Measurements from ENCODE around the gene ZNF41.

The ZNF41 gene

GRCh38 chrX:47482512-47483305, at the start of gene ZNF41:
TSS of gene ZNF41 (minus strand) at chrX:47483222. CDS start at chrX:47467481, 15,741 bp downstream.
- Histone ChIP-seq H3K27ac (peak within 1 kb of the TSS; percentile 94), H3K4me3 (ENCODE audit: low read depth, low read length) (peak within 1 kb of the TSS; percentile 66), H3K27me3 (replicated peaks) (no peaks in the 10 kb centered on the region), H3K36me3 (replicated peaks) (no peaks in the 10 kb centered on the region)
- DNase-seq, result peak; percentile 62
- in situ Hi-C loops (cut with HindIII; ENCODE audit: low pct_ligation_motif_present, low sequenced_read_pairs), result no loop called here
- TF ChIP-seq CTCF (IDR thresholded peaks at IDR 0.05; ENCODE audit: low read depth, low read length, missing control alignments), result no peak

GRCh38 chrX:47530049-47530448, 47.0 kb upstream of the ZNF41 start:
- Histone ChIP-seq H3K27me3 (replicated peaks) (no peaks in the 10 kb centered on the region), H3K27ac (no peak overlapping the region), H3K36me3 (replicated peaks) (no peaks in the 10 kb centered on the region), H3K4me3 (ENCODE audit: low read depth, low read length) (no peak overlapping the region)
- DNase-seq, result no peak
- in situ Hi-C loops (cut with HindIII; ENCODE audit: low pct_ligation_motif_present, low sequenced_read_pairs), result no loop called here
- no peak for TF ChIP-seq CTCF (IDR thresholded peaks at IDR 0.05; ENCODE audit: low read depth, low read length, missing control alignments)

- TF ChIP-seq CTCF (IDR thresholded peaks at IDR 0.05; ENCODE audit: low read depth, low read length, missing control alignments), result no peak
- H3K4me3 ChIP-seq (ENCODE audit: low read depth, low read length), result no peak overlapping the region
- no peaks in the 10 kb centered on the region for H3K36me3 ChIP-seq (replicated peaks)
- no peaks in the 10 kb centered on the region for H3K27me3 ChIP-seq (replicated peaks)
- no peak for DNase-seq
- H3K27ac ChIP-seq, result no peak overlapping the region
- in situ Hi-C loops (cut with HindIII; ENCODE audit: low pct_ligation_motif_present, low sequenced_read_pairs), result no loop called here
These were observed 46.5 kb upstream of the ZNF41 start for GRCh38 chrX:47529548-47529947.

- Histone ChIP-seq H3K36me3 (replicated peaks) (no peaks in the 10 kb centered on the region), H3K27me3 (replicated peaks) (no peaks in the 10 kb centered on the region), H3K4me3 (ENCODE audit: low read depth, low read length) (peak overlapping the region; percentile 57), H3K27ac (no peak overlapping the region)
- in situ Hi-C loops (cut with HindIII; ENCODE audit: low pct_ligation_motif_present, low sequenced_read_pairs), result no loop called here
- TF ChIP-seq CTCF (IDR thresholded peaks at IDR 0.05; ENCODE audit: low read depth, low read length, missing control alignments), result no peak
- DNase-seq, result no peak
These were observed 40.7 kb upstream of the ZNF41 start for GRCh38 chrX:47523713-47524166.

- H3K4me3 ChIP-seq (ENCODE audit: low read depth, low read length), result peak overlapping the region; percentile 57
- in situ Hi-C loops (cut with HindIII; ENCODE audit: low pct_ligation_motif_present, low sequenced_read_pairs), result no loop called here
- TF ChIP-seq CTCF (IDR thresholded peaks at IDR 0.05; ENCODE audit: low read depth, low read length, missing control alignments), result peak; percentile 72
These were observed 40.3 kb upstream of the ZNF41 start for GRCh38 chrX:47523297-47523696.

More at GRCh38 chrX:47523297-47523696, 40.3 kb upstream of the ZNF41 start:
- peak; percentile 62 for DNase-seq
- Histone ChIP-seq H3K27ac (no peak overlapping the region), H3K36me3 (replicated peaks) (no peaks in the 10 kb centered on the region), H3K27me3 (replicated peaks) (no peaks in the 10 kb centered on the region)
